Common myeloid progenitor, CD34-positive (primary cell): ENCODE data around the gene AFG3L2.

ENCODE experiments used
- CTCF ChIA-PET: fragments of 350-600 bp; sonication (Branson Sonifier 250); formaldehyde crosslinking; loops from one replicate; lab custom pipeline; 2021; ENCODE audit warnings: antibody characterized with exemption; lab: Charles Lee
- POLR2A ChIA-PET: fragments of 350-600 bp; sonication (Branson Sonifier 250); formaldehyde crosslinking; loops from one replicate; lab custom pipeline; 2021; ENCODE audit warnings: antibody characterized with exemption; lab: Charles Lee
- DNase-seq, 3 donors: peaks; one replicate each; pipeline versions ENCODE4 v3.0.0 to v3.0.0-alpha.2; 2013
- H3K27ac ChIP-seq, 2 experiments: 1 replicate in 1 of 2; 2 replicates in 1 of 2; pipeline ENCODE4 v1.7.0; 2013; ENCODE audit warnings: inconsistent platforms in 2 of 2, low read length in 2 of 2, mild to moderate bottlenecking in 2 of 2, low read depth in 1 of 2, moderate library complexity in 1 of 2; ENCODE audit not compliant: severe bottlenecking in 2 of 2, insufficient read depth in 1 of 2, poor library complexity in 1 of 2
- H3K27me3 ChIP-seq, 5 experiments: replicated peaks in 2 of 5; 1 replicate in 3 of 5; 2 replicates in 2 of 5; pipeline versions ENCODE4 v1.6.1 to v1.7.0; 2013; ENCODE audit warnings: low read length in 4 of 5, mild to moderate bottlenecking in 2 of 5, moderate library complexity in 2 of 5, inconsistent platforms in 1 of 5; ENCODE audit not compliant: insufficient read depth in 5 of 5, control insufficient read depth in 4 of 5
- H3K36me3 ChIP-seq, 4 experiments: 1 replicate in 2 of 4; 2 replicates in 2 of 4; pipeline versions ENCODE4 v1.6.1 to v1.7.0; 2013; ENCODE audit warnings: low read length in 3 of 4, control low read depth in 1 of 4, mild to moderate bottlenecking in 1 of 4; ENCODE audit not compliant: control insufficient read depth in 4 of 4, insufficient read depth in 4 of 4
- H3K4me1 ChIP-seq, 4 experiments: 1 replicate in 3 of 4; 2 replicates in 1 of 4; pipeline versions ENCODE4 v1.6.1 to v1.7.1; 2013; ENCODE audit warnings: low read length in 3 of 4, mild to moderate bottlenecking in 3 of 4, control low read depth in 1 of 4, inconsistent platforms in 1 of 4, moderate library complexity in 1 of 4; ENCODE audit not compliant: control insufficient read depth in 4 of 4, insufficient read depth in 4 of 4; ENCODE audit errors: control extremely low read depth in 1 of 4
- H3K4me3 ChIP-seq, 7 experiments: 1 replicate in 4 of 7; 2 replicates in 3 of 7; pipeline versions ENCODE4 v1.5.1 to v1.7.0; 2013; ENCODE audit warnings: mild to moderate bottlenecking in 7 of 7, low read length in 6 of 7, moderate library complexity in 6 of 7, inconsistent platforms in 2 of 7, low read depth in 2 of 7, control low read depth in 1 of 7; ENCODE audit not compliant: insufficient read depth in 4 of 7, control insufficient read depth in 1 of 7; ENCODE audit errors: extremely low read depth in 1 of 7
- H3K9me3 ChIP-seq, 5 experiments: 1 replicate in 4 of 5; 2 replicates in 1 of 5; pipeline versions ENCODE4 v1.6.1 to v1.7.1; 2013; ENCODE audit warnings: low read length in 4 of 5, mild to moderate bottlenecking in 2 of 5, inconsistent platforms in 1 of 5, low read depth in 1 of 5, moderate library complexity in 1 of 5; ENCODE audit not compliant: control insufficient read depth in 4 of 5, insufficient read depth in 2 of 5; ENCODE audit errors: control extremely low read depth in 1 of 5
- WGBS: methylation state at CpG from one replicate; pipeline ENCODE4 v1.1.5; 2013; ENCODE audit not compliant: insufficient coverage; 5-methylcytosine and 5-hydroxymethylcytosine counted together

The AFG3L2 gene

DNA sequence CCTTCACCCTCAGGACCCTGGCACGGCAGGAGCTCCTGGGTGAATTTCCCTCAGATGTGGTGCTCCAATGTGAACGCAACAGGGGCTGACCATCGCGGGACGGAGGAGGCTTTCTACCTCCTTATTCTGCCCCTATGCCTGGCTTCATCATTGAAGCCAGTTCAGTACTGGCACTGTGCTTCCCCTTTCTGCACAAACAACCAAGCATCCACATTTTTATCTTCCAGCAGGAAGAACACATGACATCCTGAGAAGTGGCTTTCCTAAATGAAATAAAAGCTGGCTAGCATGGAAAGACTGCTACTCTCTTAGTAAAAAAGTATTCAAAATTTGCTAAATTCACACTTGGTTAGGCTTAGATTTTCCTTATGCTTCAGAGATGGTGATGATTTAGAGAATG is 24.8 kb downstream of the AFG3L2 start:
- Histone ChIP-seq H3K4me3 (no peak overlapping the region), H3K4me1 (no peaks in the 10 kb centered on the region), H3K27ac (no peak overlapping the region), H3K36me3 (peaks cover 15 to 82% (median 59%) of the 10 kb centered on the region in 4 experiments), H3K27me3 (no peaks in the 10 kb centered on the region), H3K9me3 (no peaks in the 10 kb centered on the region)
- WGBS: 93% methylated on average over 3 of the region's 5 CpGs
- CTCF ChIA-PET: interaction anchor here (1.1 kb wide), 1 partner anchor 15 kb away, joined by 3 read pairs; no protein-coding TSS in a partner anchor
- POLR2A ChIA-PET: no interaction called here
- no peak for DNase-seq

DNA sequence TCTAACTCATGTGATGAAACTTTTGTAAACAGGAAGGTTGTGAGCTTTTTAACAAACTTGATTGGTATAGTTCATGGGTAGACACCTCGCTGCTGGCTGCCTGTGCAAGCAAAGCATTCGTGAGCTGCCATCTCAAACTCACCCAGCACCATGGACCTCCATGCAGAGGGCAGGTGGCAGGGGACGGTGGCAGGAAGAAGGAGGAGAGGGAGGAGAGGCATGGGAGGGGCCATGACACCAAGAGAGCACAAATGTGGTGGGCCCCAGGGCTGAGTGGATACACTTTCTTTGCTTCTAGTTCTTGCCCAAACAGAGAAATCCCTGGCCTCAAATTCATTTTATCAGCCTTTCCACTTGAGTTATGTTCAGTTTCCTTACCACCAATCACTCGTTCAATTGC is 29.1 kb downstream of the AFG3L2 start:
- DNase-seq: no peak
- Histone ChIP-seq H3K4me1 (no peaks in the 10 kb centered on the region), H3K36me3 (peaks cover 9 to 87% (median 66%) of the 10 kb centered on the region in 4 experiments), H3K27me3 (no peaks in the 10 kb centered on the region), H3K4me3 (no peak overlapping the region), H3K9me3 (no peaks in the 10 kb centered on the region), H3K27ac (no peak overlapping the region)
- ChIA-PET POLR2A (no interaction called here), CTCF (interaction anchor here (0.5 to 1.6 kb wide), 3 partner anchors 13 to 713 kb away, joined by 3 to 7 read pairs (median 3); no protein-coding TSS in a partner anchor)
- 100% methylated on average over 1 of the region's 4 CpGs for WGBS

DNA sequence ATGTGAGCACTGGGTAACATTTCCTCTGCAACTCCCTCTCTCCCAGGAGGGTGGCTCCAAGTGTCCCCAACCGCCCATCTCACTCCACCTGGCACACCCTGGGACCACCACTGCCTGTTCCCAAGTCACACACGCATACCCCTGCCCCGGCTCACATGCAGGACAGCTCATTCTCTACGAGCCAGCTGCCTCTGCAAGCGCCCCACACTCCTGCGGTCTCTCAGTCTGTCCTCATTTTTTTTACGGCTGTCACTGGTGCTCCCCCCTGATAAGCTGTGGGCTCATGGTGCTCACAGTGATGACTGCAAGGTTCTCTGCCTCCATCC is 30.8 kb downstream of the AFG3L2 start:
- ChIA-PET POLR2A (no interaction called here), CTCF (no interaction called here)

DNA sequence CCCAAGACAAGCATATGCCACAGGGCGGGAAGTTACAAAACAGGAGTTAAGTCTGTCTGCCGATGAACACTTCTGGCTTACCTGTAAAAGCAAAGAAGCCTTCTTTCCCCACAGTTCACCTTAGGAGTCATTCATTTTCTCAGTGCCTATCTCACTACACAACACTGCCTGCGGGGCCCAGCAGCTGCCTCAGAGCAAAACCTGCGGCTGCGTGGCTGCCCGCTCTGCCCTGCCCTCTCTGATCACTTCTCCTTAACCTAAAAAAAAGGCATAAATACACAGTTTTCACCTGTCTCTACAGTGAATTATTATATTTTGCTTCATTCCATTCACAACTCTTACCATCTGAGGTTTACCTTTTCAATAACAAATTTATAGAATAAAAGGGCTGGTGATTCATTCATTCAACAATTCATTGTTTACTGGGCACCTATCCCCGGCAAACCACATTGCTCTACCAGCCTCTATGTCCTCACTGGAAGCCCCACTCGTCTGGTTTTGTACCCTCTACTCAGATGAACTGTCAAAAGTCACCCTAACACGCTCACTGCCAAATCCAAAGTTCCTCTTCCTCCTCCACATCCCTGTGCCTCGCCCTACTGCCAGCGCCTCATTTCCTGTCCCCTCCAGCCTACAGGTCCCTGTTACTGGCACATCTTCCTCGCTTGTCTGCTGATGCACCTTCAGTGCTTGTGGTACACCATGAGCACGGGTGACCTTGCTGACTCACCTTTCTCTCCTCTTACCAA is 31.4 kb downstream of the AFG3L2 start:
- no peak overlapping the region for H3K27ac ChIP-seq
- no peak overlapping the region for H3K4me3 ChIP-seq
- H3K36me3 ChIP-seq: peaks cover 6 to 89% (median 63%) of the 10 kb centered on the region in 4 experiments
- H3K9me3 ChIP-seq: no peaks in the 10 kb centered on the region
- H3K27me3 ChIP-seq: no peaks in the 10 kb centered on the region
- no peaks in the 10 kb centered on the region for H3K4me1 ChIP-seq
- no peak for DNase-seq
- POLR2A ChIA-PET: no interaction called here
- CTCF ChIA-PET: interaction anchor here (1.0 kb wide), 2 partner anchors 16 to 17 kb away, joined by 3 read pairs; no protein-coding TSS in a partner anchor
- WGBS: 90% methylated on average over 13 of the region's 13 CpGs

More for the DNA sequence above, 30.8 kb downstream of the AFG3L2 start:
- H3K4me3 ChIP-seq: no peak overlapping the region
- no peaks in the 10 kb centered on the region for H3K27me3 ChIP-seq
- no peak overlapping the region for H3K27ac ChIP-seq
- 98% methylated on average over 7 of the region's 7 CpGs for WGBS
- no peak for DNase-seq
- H3K9me3 ChIP-seq: no peaks in the 10 kb centered on the region
- no peaks in the 10 kb centered on the region for H3K4me1 ChIP-seq
- peaks cover 9 to 90% (median 63%) of the 10 kb centered on the region in 4 experiments for H3K36me3 ChIP-seq

DNA sequence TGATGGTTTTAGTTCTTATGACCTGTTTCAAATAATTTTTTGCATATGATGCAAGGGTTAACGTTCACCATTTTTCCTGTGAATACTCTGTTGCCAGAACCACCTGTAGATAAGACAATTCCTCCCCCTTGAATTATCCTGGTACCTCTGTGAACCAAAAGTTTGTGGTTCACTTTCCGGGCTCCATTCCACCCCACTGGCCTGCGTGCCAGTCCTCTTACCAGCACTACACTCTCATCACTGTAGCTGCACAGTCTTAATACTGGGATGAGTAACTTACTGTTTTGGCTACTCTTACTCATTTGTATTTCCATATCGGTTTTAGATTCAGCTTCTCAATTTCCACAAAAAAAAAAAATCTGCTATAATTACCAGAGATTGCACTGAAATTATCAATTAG is 34.4 kb downstream of the AFG3L2 start:
- Histone ChIP-seq H3K27ac (no peak overlapping the region), H3K4me3 (no peak overlapping the region), H3K4me1 (no peaks in the 10 kb centered on the region), H3K36me3 (peaks cover 6 to 73% (median 54%) of the 10 kb centered on the region in 4 experiments), H3K27me3 (no peaks in the 10 kb centered on the region), H3K9me3 (no peaks in the 10 kb centered on the region)
- POLR2A ChIA-PET: no interaction called here
- DNase-seq: no peak
- 100% methylated on average over 1 of the region's 4 CpGs for WGBS
- CTCF ChIA-PET: interaction anchor here (1.3 kb wide), 1 partner anchor 14 kb away, joined by 4 read pairs; no protein-coding TSS in a partner anchor

DNA sequence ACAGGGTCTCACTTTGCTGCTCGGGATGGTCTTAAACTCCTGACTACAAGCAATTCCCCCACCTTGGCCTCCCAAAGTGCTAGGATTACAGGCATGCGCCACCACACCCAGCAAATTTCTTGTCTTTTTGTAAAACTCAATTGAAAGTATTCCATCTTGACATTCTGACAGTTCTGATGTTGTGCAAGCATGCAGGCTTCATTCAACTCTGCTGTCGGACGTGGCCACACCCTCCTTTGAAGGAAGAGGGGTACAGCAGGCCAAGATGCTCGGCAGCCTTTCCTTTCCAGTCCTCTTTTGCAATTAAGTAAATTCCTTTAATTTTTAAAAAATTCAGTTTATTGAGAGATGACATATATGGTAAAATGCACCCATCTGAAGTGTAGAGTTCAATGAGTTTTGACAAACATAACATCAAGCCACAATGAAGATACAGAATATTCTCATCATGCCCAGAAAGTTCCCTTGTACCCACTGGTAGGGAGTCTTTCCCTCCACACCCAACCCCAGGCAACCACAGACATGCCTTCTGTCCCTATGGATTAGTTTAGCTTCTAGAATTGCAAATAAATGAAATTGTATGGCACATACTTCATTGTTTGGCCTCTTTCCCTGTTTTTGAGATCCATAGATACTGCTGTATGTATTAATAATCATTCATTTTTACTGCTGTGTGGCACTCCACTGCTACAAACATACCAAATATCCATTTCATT is 35.9 kb downstream of the AFG3L2 start:
- ChIA-PET CTCF (no interaction called here), POLR2A (no interaction called here)
- no peak overlapping the region for H3K4me3 ChIP-seq
- peaks cover 10 to 76% (median 53%) of the 10 kb centered on the region in 4 experiments for H3K36me3 ChIP-seq
- no peaks in the 10 kb centered on the region for H3K4me1 ChIP-seq
- H3K27me3 ChIP-seq: no peaks in the 10 kb centered on the region
- H3K27ac ChIP-seq: no peak overlapping the region
- 94% methylated on average over 2 of the region's 5 CpGs for WGBS
- H3K9me3 ChIP-seq: no peaks in the 10 kb centered on the region
- no peak for DNase-seq

DNA sequence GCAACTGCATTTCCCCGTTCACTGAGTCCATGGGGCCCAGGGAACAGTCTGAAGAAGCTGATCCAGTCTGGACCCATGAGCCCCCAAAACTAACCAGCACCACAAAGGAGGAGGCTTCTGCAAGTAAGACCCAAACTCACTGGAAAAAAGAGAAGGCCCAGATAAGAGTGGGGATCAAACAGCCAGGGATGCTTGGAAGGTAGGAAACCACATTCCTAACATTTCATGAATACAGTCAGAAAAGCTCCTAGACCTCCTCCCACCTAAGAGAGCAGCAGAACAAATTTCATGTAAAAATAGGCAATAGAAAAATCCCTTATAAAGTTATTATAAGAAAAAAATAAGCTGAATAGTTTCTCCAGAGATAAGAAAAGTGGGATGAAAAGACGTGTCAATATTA is 38.6 kb downstream of the AFG3L2 start:
- Histone ChIP-seq H3K27ac (no peak overlapping the region), H3K9me3 (no peaks in the 10 kb centered on the region), H3K4me3 (no peak overlapping the region), H3K4me1 (no peaks in the 10 kb centered on the region), H3K27me3 (no peaks in the 10 kb centered on the region), H3K36me3 (peaks cover 29 to 78% (median 49%) of the 10 kb centered on the region in 4 experiments)
- no peak for DNase-seq
- WGBS: 100% methylated on average over 2 of the region's 2 CpGs
- ChIA-PET CTCF (interaction anchor here (1.3 kb wide), 1 partner anchor 18 kb away, joined by 3 read pairs; no protein-coding TSS in a partner anchor), POLR2A (no interaction called here)
